CD4-positive, CD25-positive, alpha-beta regulatory T cell (primary cell): ENCODE results near the gene GRIN1. TPM values are rescaled to one million over a fixed set of nuclear protein-coding genes. Genes with fewer than 3 reads are reported as not detected.

ENCODE experiments used
- ATAC-seq, 2 donors: fragments of 150-1000 bp; cut with Tn5 transposase; one replicate each; pipeline ENCODE4 v1.10.0; 2021; ENCODE audit warnings: low read depth in 2 of 2, moderate number of reproducible peaks in 2 of 2, moderate library complexity in 1 of 2
- DNase-seq, 3 donors: peaks; one replicate each; pipeline versions ENCODE4 v3.0.0 to v3.0.0-alpha.2; 2012 to 2022; ENCODE audit warnings: mixed read lengths in 1 of 3
- H3K27ac ChIP-seq: one replicate; pipeline ENCODE4 v1.7.0; 2013; ENCODE audit warnings: mild to moderate bottlenecking, low read length; ENCODE audit not compliant: insufficient read depth, poor library complexity, severe bottlenecking
- H3K27me3 ChIP-seq: one replicate; pipeline ENCODE4 v1.7.0; 2013; ENCODE audit warnings: low read length; ENCODE audit not compliant: control insufficient read depth, insufficient read depth
- H3K36me3 ChIP-seq: one replicate; pipeline ENCODE4 v1.7.0; 2013; ENCODE audit warnings: mild to moderate bottlenecking, low read length, moderate library complexity; ENCODE audit not compliant: control insufficient read depth, insufficient read depth
- H3K4me1 ChIP-seq: 2 replicates; pipeline ENCODE4 v1.7.0; 2013; ENCODE audit warnings: mild to moderate bottlenecking, low read length; ENCODE audit not compliant: insufficient read depth, control insufficient read depth, poor library complexity, severe bottlenecking
- H3K4me3 ChIP-seq: one replicate; pipeline ENCODE4 v1.7.0; 2013; ENCODE audit warnings: low read depth, mild to moderate bottlenecking, low read length, moderate library complexity
- H3K9me3 ChIP-seq, 2 experiments: 1 replicate in 1 of 2; 2 replicates in 1 of 2; pipeline ENCODE4 v1.7.0; 2013; ENCODE audit warnings: low read length in 2 of 2, mild to moderate bottlenecking in 1 of 2, moderate library complexity in 1 of 2; ENCODE audit not compliant: control insufficient read depth in 2 of 2
- H3K27ac Mint-ChIP-seq, 3 donors: one replicate each; pipeline ENCODE4 v1.8.0; 2020 to 2022; ENCODE audit warnings: mild to moderate bottlenecking in 3 of 3, mixed read lengths in 3 of 3, moderate library complexity in 2 of 3
- H3K27me3 Mint-ChIP-seq: one replicate; pipeline ENCODE4 v1.8.0; 2022; ENCODE audit warnings: mild to moderate bottlenecking, mixed read lengths
- H3K36me3 Mint-ChIP-seq: one replicate; pipeline ENCODE4 v1.8.0; 2020; ENCODE audit warnings: mixed read lengths
- H3K4me1 Mint-ChIP-seq, 4 donors: one replicate each; pipeline ENCODE4 v1.8.0; 2020 to 2022; ENCODE audit warnings: mixed read lengths in 4 of 4, mild to moderate bottlenecking in 1 of 4
- H3K4me3 Mint-ChIP-seq, 4 donors: one replicate each; pipeline ENCODE4 v1.8.0; 2020 to 2022; ENCODE audit warnings: mild to moderate bottlenecking in 4 of 4, mixed read lengths in 4 of 4, moderate library complexity in 3 of 4
- H3K9me3 Mint-ChIP-seq, 7 donors: one replicate each; pipeline ENCODE4 v1.8.0; 2020 to 2022; ENCODE audit warnings: mixed read lengths in 7 of 7, mild to moderate bottlenecking in 3 of 7, moderate library complexity in 2 of 7
- polyA plus RNA-seq, 4 donors: library from polyadenylated mRNA; unstranded; fragments of 300-500 nt; fragmentation: Illumina TruSeq; gene quantifications; one replicate each; pipeline ENCODE4 v1.2.3, GENCODE V29; 2021
- total RNA-seq: library from RNA; stranded (reverse); gene quantifications from one replicate; pipeline ENCODE4 v1.2.3, GENCODE V29; 2022

Gene GRIN1
- total RNA-seq, result not detected
- not detected for polyA plus RNA-seq

GRCh38 chr9:137138722-137139467 lies at the start of gene GRIN1:
Gene GRIN1, plus strand, starts transcription at chr9:137139154. Its CDS starts 333 bp downstream, at chr9:137139487.
- Mint-ChIP-seq H3K27ac (no peak within 1 kb of the TSS), H3K4me1 (peaks cover 0 to 6% (median 2%) of the 10 kb centered on the region in 4 donors), H3K27me3 (peaks cover 79% of the 10 kb centered on the region), H3K36me3 (no peaks in the 10 kb centered on the region), H3K4me3 (peak within 1 kb of the TSS in 1 of 4 donors; percentile 41), H3K9me3 (peaks cover 0 to 3% (median 0%) of the 10 kb centered on the region in 7 donors)
- Histone ChIP-seq H3K36me3 (no peaks in the 10 kb centered on the region), H3K27ac (no peak within 1 kb of the TSS), H3K4me1 (no peaks in the 10 kb centered on the region), H3K4me3 (no peak within 1 kb of the TSS), H3K27me3 (peaks cover 16% of the 10 kb centered on the region), H3K9me3 (no peaks in the 10 kb centered on the region)
- peak in 1 of 3 donors; percentile 40 for DNase-seq
- peak in 1 of 2 donors; percentile 57 for ATAC-seq

GRCh38 chr9:137089232-137089947 lies 49.6 kb upstream of the GRIN1 start:
- peaks cover 31% of the 10 kb centered on the region for H3K4me1 ChIP-seq
- peaks cover 16% of the 10 kb centered on the region for H3K36me3 ChIP-seq
- no peak overlapping the region for H3K27ac ChIP-seq
- no peaks in the 10 kb centered on the region for H3K27me3 ChIP-seq
- Mint-ChIP-seq H3K36me3 (peaks cover 19% of the 10 kb centered on the region), H3K4me1 (peaks cover 16 to 46% (median 37%) of the 10 kb centered on the region in 4 donors), H3K27me3 (no peaks in the 10 kb centered on the region), H3K9me3 (peaks cover 0 to 2% (median 0%) of the 10 kb centered on the region in 7 donors), H3K27ac (peak overlapping the region; percentile 69 to 94 (median 74)), H3K4me3 (peak overlapping the region in 3 of 4 donors; percentile 35 to 61 (median 35))
- no peak for DNase-seq
- no peak for ATAC-seq
- no peak overlapping the region for H3K4me3 ChIP-seq
- H3K9me3 ChIP-seq, result no peaks in the 10 kb centered on the region

- H3K4me3 Mint-ChIP-seq, result peak overlapping the region; percentile 87 to 98 (median 92)
- H3K4me1 Mint-ChIP-seq, result peaks cover 10 to 35% (median 23%) of the 10 kb centered on the region in 4 donors
- ATAC-seq (peak; percentile 97 to 98), DNase-seq (peak; percentile 79 to 94 (median 92))
- H3K27me3 Mint-ChIP-seq, result no peaks in the 10 kb centered on the region
- Histone ChIP-seq H3K27ac (peak overlapping the region; percentile 95), H3K27me3 (no peaks in the 10 kb centered on the region), H3K9me3 (no peaks in the 10 kb centered on the region), H3K4me1 (peaks cover 23% of the 10 kb centered on the region), H3K36me3 (peaks cover 40% of the 10 kb centered on the region), H3K4me3 (peak overlapping the region; percentile 85)
- H3K27ac Mint-ChIP-seq, result peak overlapping the region; percentile 97 to 99 (median 99)
- H3K9me3 Mint-ChIP-seq, result peaks cover 0 to 1% (median 0%) of the 10 kb centered on the region in 7 donors
- peaks cover 27% of the 10 kb centered on the region for H3K36me3 Mint-ChIP-seq
Measured at GRCh38 chr9:137095664-137096517, 43.1 kb upstream of the GRIN1 start.

- H3K9me3 Mint-ChIP-seq, result peaks cover 0 to 1% (median 0%) of the 10 kb centered on the region in 7 donors
- ATAC-seq, result no peak
- DNase-seq, result no peak
- H3K27me3 Mint-ChIP-seq, result no peaks in the 10 kb centered on the region
- peak overlapping the region; percentile 97 to 99 (median 99) for H3K27ac Mint-ChIP-seq
- Histone ChIP-seq H3K27me3 (no peaks in the 10 kb centered on the region), H3K36me3 (peaks cover 47% of the 10 kb centered on the region), H3K4me3 (peak overlapping the region; percentile 85), H3K4me1 (peaks cover 23% of the 10 kb centered on the region), H3K27ac (peak overlapping the region; percentile 95), H3K9me3 (no peaks in the 10 kb centered on the region)
- H3K4me3 Mint-ChIP-seq, result peak overlapping the region; percentile 87 to 98 (median 92)
- H3K4me1 Mint-ChIP-seq, result peaks cover 10 to 32% (median 23%) of the 10 kb centered on the region in 4 donors
- peaks cover 27% of the 10 kb centered on the region for H3K36me3 Mint-ChIP-seq
Measured at GRCh38 chr9:137096785-137097546, 42.0 kb upstream of the GRIN1 start.

- Mint-ChIP-seq H3K4me3 (peak overlapping the region in 1 of 4 donors; percentile 38), H3K36me3 (peaks cover 20% of the 10 kb centered on the region), H3K4me1 (peaks cover 7 to 30% (median 19%) of the 10 kb centered on the region in 4 donors), H3K27me3 (no peaks in the 10 kb centered on the region), H3K9me3 (peaks cover 0 to 1% (median 0%) of the 10 kb centered on the region in 7 donors), H3K27ac (peak overlapping the region in 2 of 3 donors; percentile 36 to 99)
- Histone ChIP-seq H3K9me3 (no peaks in the 10 kb centered on the region), H3K4me3 (no peak overlapping the region), H3K27ac (peak overlapping the region; percentile 95), H3K27me3 (no peaks in the 10 kb centered on the region), H3K4me1 (peaks cover 23% of the 10 kb centered on the region), H3K36me3 (peaks cover 48% of the 10 kb centered on the region)
- ATAC-seq, result no peak
- no peak for DNase-seq
Measured at GRCh38 chr9:137097761-137098462, 41.0 kb upstream of the GRIN1 start.

GRCh38 chr9:137099231-137099630 lies 39.7 kb upstream of the GRIN1 start:
- Histone ChIP-seq H3K9me3 (no peaks in the 10 kb centered on the region), H3K27ac (no peak overlapping the region), H3K4me3 (no peak overlapping the region), H3K27me3 (no peaks in the 10 kb centered on the region), H3K4me1 (peaks cover 23% of the 10 kb centered on the region), H3K36me3 (peaks cover 59% of the 10 kb centered on the region)
- DNase-seq (no peak), ATAC-seq (no peak)
- Mint-ChIP-seq H3K36me3 (peaks cover 17% of the 10 kb centered on the region), H3K27ac (peak overlapping the region in 1 of 3 donors; percentile 38), H3K9me3 (peaks cover 0 to 1% (median 0%) of the 10 kb centered on the region in 7 donors), H3K4me3 (peak overlapping the region in 2 of 4 donors; percentile 56 to 71), H3K27me3 (no peaks in the 10 kb centered on the region), H3K4me1 (peaks cover 5 to 30% (median 17%) of the 10 kb centered on the region in 4 donors)
